Astrocyte (in vitro differentiated cells and primary cell): ENCODE measurements around the gene YOD1. TPM values are rescaled to one million over a fixed set of nuclear protein-coding genes. Genes with fewer than 3 reads are reported as not detected.
A peak's percentile ranks its signal among the peaks of the same experiment; 100 is the strongest.

Experiments used
- DNase-seq: peaks from one replicate; pipeline ENCODE4 v3.0.0-alpha.2; 2010; ENCODE audit warnings: low read depth
- FAIRE-seq: peaks from 2 replicates; lab custom pipeline; 2011; peaks lifted over from hg19 to GRCh38; lab: Jason Lieb, UNC
- H2AFZ ChIP-seq: 2 replicates; pipeline ENCODE4 v1.6.0; 2012; ENCODE audit warnings: low read depth, low read length, inconsistent platforms
- H3K27ac ChIP-seq: 2 replicates; pipeline ENCODE4 v1.5.1; 2011; ENCODE audit warnings: low read depth, low read length, inconsistent platforms
- H3K27me3 ChIP-seq: 2 replicates; pipeline ENCODE4 v1.6.0; 2011; ENCODE audit warnings: low read length, inconsistent platforms; ENCODE audit not compliant: insufficient read depth
- H3K36me3 ChIP-seq: 2 replicates; pipeline ENCODE4 v1.5.1; 2011; ENCODE audit warnings: low read length, inconsistent platforms; ENCODE audit not compliant: insufficient read depth
- H3K4me1 ChIP-seq: 2 replicates; pipeline ENCODE4 v1.5.1; 2011; ENCODE audit warnings: low read length, inconsistent platforms; ENCODE audit not compliant: insufficient read depth
- H3K4me2 ChIP-seq: 2 replicates; pipeline ENCODE4 v1.6.0; 2012; ENCODE audit warnings: low read length, inconsistent platforms
- H3K4me3 ChIP-seq: 2 replicates; pipeline ENCODE4 v1.5.1; 2011; ENCODE audit warnings: low read depth, mild to moderate bottlenecking, low read length, inconsistent platforms; ENCODE audit not compliant: insufficient read depth
- H3K79me2 ChIP-seq: 2 replicates; pipeline ENCODE4 v1.6.0; 2012; ENCODE audit warnings: mild to moderate bottlenecking, low read length, inconsistent platforms; ENCODE audit not compliant: insufficient read depth
- H3K9ac ChIP-seq: 2 replicates; pipeline ENCODE4 v1.6.0; 2012; ENCODE audit warnings: mild to moderate bottlenecking, low read length, inconsistent platforms
- H3K9me3 ChIP-seq: 2 replicates; pipeline ENCODE4 v1.5.1; 2012; ENCODE audit warnings: low read depth, mild to moderate bottlenecking, low read length, inconsistent platforms; ENCODE audit not compliant: insufficient read depth
- H4K20me1 ChIP-seq: 2 replicates; pipeline ENCODE4 v1.6.0; 2012; ENCODE audit warnings: low read length, inconsistent platforms; ENCODE audit not compliant: insufficient read depth
- H3K27ac Mint-ChIP-seq: one replicate; pipeline ENCODE4 v1.8.0; 2021; ENCODE audit warnings: mild to moderate bottlenecking, mixed read lengths; ENCODE audit not compliant: unreplicated experiment
- H3K27me3 Mint-ChIP-seq: one replicate; pipeline ENCODE4 v1.8.0; 2021; ENCODE audit warnings: low read depth, mixed read lengths; ENCODE audit not compliant: unreplicated experiment
- H3K36me3 Mint-ChIP-seq: one replicate; pipeline ENCODE4 v1.8.0; 2021; ENCODE audit warnings: low read depth, mixed read lengths; ENCODE audit not compliant: unreplicated experiment
- H3K4me1 Mint-ChIP-seq: one replicate; pipeline ENCODE4 v1.8.0; 2021; ENCODE audit warnings: low read depth, mixed read lengths; ENCODE audit not compliant: unreplicated experiment
- H3K4me3 Mint-ChIP-seq: one replicate; pipeline ENCODE4 v1.8.0; 2021; ENCODE audit warnings: mild to moderate bottlenecking, moderate library complexity, mixed read lengths; ENCODE audit not compliant: unreplicated experiment
- H3K9me3 Mint-ChIP-seq: one replicate; pipeline ENCODE4 v1.8.0; 2021; ENCODE audit warnings: mild to moderate bottlenecking, mixed read lengths; ENCODE audit not compliant: unreplicated experiment
- CTCF ChIP-seq: IDR thresholded peaks from 2 replicates; pipeline ENCODE4 v1.5.1; 2011; ENCODE audit warnings: low read depth, mild to moderate bottlenecking, inconsistent platforms, low read length, moderate library complexity; ENCODE audit not compliant: insufficient read depth
- EZH2 ChIP-seq: IDR thresholded peaks from 2 replicates; pipeline ENCODE4 v1.6.1; 2012; ENCODE audit warnings: mild to moderate bottlenecking, low read length, inconsistent platforms; ENCODE audit not compliant: insufficient read depth
- total RNA-seq: library from RNA; stranded (reverse); gene quantifications from 2 replicates; pipeline ENCODE4 v1.2.1, GENCODE V29; 2021

The YOD1 gene
- total RNA-seq, 1 donor from 2014 or later, result 14.8 TPM

- no peak overlapping the region for H2AFZ ChIP-seq
- peak overlapping the region; percentile 14 for H3K27ac ChIP-seq
Measured at GRCh38 chr1:207024202-207025145, 26.5 kb downstream of the YOD1 start.

GRCh38 chr1:207022996-207023679, 27.9 kb downstream of the YOD1 start:
- Histone ChIP-seq H3K27me3 (no peaks in the 10 kb centered on the region), H3K9me3 (no peaks in the 10 kb centered on the region)

More at GRCh38 chr1:207024202-207025145, 26.5 kb downstream of the YOD1 start:
- Histone ChIP-seq H3K4me3 (no peak overlapping the region), H3K9me3 (no peaks in the 10 kb centered on the region), H3K27me3 (no peaks in the 10 kb centered on the region), H3K4me1 (peaks cover 54% of the 10 kb centered on the region), H3K9ac (no peak overlapping the region), H3K4me2 (peak overlapping the region; percentile 23), H3K36me3 (no peaks in the 10 kb centered on the region), H4K20me1 (no peaks in the 10 kb centered on the region), H3K79me2 (no peaks in the 10 kb centered on the region)
- DNase-seq (peak; percentile 61), FAIRE-seq (no peak)
- H3K27ac Mint-ChIP-seq, result peak overlapping the region; percentile 81
- peak overlapping the region; percentile 40 for H3K4me3 Mint-ChIP-seq
- H3K36me3 Mint-ChIP-seq, result no peaks in the 10 kb centered on the region
- H3K27me3 Mint-ChIP-seq, result no peaks in the 10 kb centered on the region
- no peak for TF ChIP-seq CTCF
- no peak for TF ChIP-seq EZH2
- no peaks in the 10 kb centered on the region for H3K9me3 Mint-ChIP-seq
- H3K4me1 Mint-ChIP-seq, result peaks cover 44% of the 10 kb centered on the region

More at GRCh38 chr1:207022996-207023679, 27.9 kb downstream of the YOD1 start:
- peaks cover 54% of the 10 kb centered on the region for H3K4me1 ChIP-seq
- no peak overlapping the region for H3K27ac Mint-ChIP-seq
- H3K79me2 ChIP-seq, result no peaks in the 10 kb centered on the region
- H3K27me3 Mint-ChIP-seq, result no peaks in the 10 kb centered on the region
- no peaks in the 10 kb centered on the region for H3K9me3 Mint-ChIP-seq
- H3K36me3 Mint-ChIP-seq, result no peaks in the 10 kb centered on the region
- no peak overlapping the region for H3K4me3 ChIP-seq
- H3K27ac ChIP-seq, result no peak overlapping the region
- no peak for TF ChIP-seq EZH2
- TF ChIP-seq CTCF, result no peak
- H3K4me1 Mint-ChIP-seq, result peaks cover 44% of the 10 kb centered on the region
- no peak for FAIRE-seq
- no peak overlapping the region for H3K9ac ChIP-seq
- H3K4me3 Mint-ChIP-seq, result no peak overlapping the region
- H3K36me3 ChIP-seq, result no peaks in the 10 kb centered on the region
- H2AFZ ChIP-seq, result no peak overlapping the region
- no peaks in the 10 kb centered on the region for H4K20me1 ChIP-seq
- no peak overlapping the region for H3K4me2 ChIP-seq
- no peak for DNase-seq
